Activated CD4-positive, alpha-beta T cell treated with anti-CD3 and anti-CD28 coated beads, Interleukin-10, Interleukin-2, amounts not matched to agents 100 ng/mL and 50 ng/mL, durations not matched to agents 16 hours and 8 hours (primary cell): ENCODE results near the gene TOP1.
A peak's percentile ranks its signal among the peaks of the same experiment; 100 is the strongest.
"Not testable (repeated sequence)": the region's sequence is repeated elsewhere in the genome, so short reads cannot be mapped to it uniquely, and the experiment has no call there.

ENCODE experiments used
- DNase-seq: peaks from one replicate; pipeline ENCODE4 v3.0.0-alpha.2; 2020

Gene TOP1

GRCh38 chr20:41095110-41095969 lies 66.7 kb downstream of the TOP1 start:
- DNase-seq: peak; percentile 57

GRCh38 chr20:41098703-41099250 lies 70.2 kb downstream of the TOP1 start:
- DNase-seq: no peak

- DNase-seq: no peak
Measured at GRCh38 chr20:41100001-41100480, 71.4 kb downstream of the TOP1 start.

- DNase-seq: no peak
Measured at GRCh38 chr20:41101660-41102059, 73.0 kb downstream of the TOP1 start.

- DNase-seq: no peak
Measured at GRCh38 chr20:41108531-41108930, 79.9 kb downstream of the TOP1 start.

GRCh38 chr20:41110012-41110411 lies 81.4 kb downstream of the TOP1 start:
- DNase-seq: no peak

GRCh38 chr20:41110930-41111577 lies 82.4 kb downstream of the TOP1 start:
- no peak for DNase-seq

- DNase-seq: no peak
Measured at GRCh38 chr20:41111578-41111951, 82.9 kb downstream of the TOP1 start.

- DNase-seq: no peak
Measured at GRCh38 chr20:41116282-41116956, 87.8 kb downstream of the TOP1 start.

GRCh38 chr20:41118159-41118558 lies 89.5 kb downstream of the TOP1 start:
- not testable (repeated sequence) for DNase-seq

- DNase-seq: no peak
Measured at GRCh38 chr20:41118632-41119031, 90.0 kb downstream of the TOP1 start.

GRCh38 chr20:41119614-41120561 lies 91.3 kb downstream of the TOP1 start:
- DNase-seq: no peak

- no peak for DNase-seq
Measured at GRCh38 chr20:41121399-41121798, 92.8 kb downstream of the TOP1 start.

GRCh38 chr20:41123631-41124030 lies 95.0 kb downstream of the TOP1 start:
- DNase-seq: no peak

- no peak for DNase-seq
Measured at GRCh38 chr20:41124451-41125094, 96.0 kb downstream of the TOP1 start.

- DNase-seq: no peak
Measured at GRCh38 chr20:41125530-41126457, 97.2 kb downstream of the TOP1 start.

GRCh38 chr20:41126719-41127118 lies 98.1 kb downstream of the TOP1 start:
- no peak for DNase-seq

- not testable (repeated sequence) for DNase-seq
Measured at GRCh38 chr20:41128317-41128716, 99.7 kb downstream of the TOP1 start.

GRCh38 chr20:41131594-41132387 lies 103.2 kb downstream of the TOP1 start:
- peak; percentile 35 for DNase-seq

GRCh38 chr20:41132388-41132775 lies 103.8 kb downstream of the TOP1 start:
- not testable (repeated sequence) for DNase-seq
